ENCODE measurements around the gene FCN1.

The FCN1 gene

DNA sequence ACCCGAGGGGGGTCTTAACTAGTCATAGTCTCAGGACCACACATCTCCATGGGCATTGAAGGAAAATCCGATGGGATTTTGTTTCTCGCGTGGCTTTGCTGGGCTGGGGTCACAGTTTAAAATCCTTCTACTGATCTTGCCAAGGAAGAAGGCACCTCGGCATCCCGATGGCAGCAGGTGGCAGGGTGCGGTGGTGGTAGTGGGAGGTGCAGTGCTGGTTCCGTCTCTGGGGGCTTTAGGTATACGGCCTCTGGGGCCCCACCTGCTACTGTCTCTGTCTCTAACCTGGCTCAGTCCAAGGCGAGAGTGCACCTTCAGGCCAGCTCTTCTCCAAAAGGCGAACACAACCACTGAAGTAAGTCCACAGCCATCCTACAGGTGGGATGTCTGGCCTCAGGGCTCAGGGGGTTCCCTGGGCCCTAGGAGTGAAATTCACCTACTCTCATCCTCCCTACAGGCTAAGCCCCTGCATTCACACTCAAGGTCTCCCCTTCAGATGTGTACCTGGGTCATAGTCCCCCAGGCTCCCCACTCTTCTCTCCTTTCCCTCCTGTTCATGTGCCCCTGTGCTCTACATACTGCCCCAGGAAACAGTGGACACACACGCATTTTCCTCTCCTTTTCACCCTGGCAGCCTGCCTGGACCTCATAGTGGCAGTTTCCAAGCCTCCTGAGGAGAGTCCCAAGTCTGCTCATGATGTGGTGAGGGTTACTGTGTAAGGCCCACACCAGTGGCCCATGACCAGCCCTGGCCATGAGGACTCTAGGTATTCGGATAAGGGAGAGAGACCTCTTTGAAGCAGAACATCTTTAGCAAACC lies 37.8 kb downstream of the FCN1 start:
- DNase-seq (ENCODE audit: low read depth in 2 of 3, low spot score in 1 of 3) = no peak

DNA sequence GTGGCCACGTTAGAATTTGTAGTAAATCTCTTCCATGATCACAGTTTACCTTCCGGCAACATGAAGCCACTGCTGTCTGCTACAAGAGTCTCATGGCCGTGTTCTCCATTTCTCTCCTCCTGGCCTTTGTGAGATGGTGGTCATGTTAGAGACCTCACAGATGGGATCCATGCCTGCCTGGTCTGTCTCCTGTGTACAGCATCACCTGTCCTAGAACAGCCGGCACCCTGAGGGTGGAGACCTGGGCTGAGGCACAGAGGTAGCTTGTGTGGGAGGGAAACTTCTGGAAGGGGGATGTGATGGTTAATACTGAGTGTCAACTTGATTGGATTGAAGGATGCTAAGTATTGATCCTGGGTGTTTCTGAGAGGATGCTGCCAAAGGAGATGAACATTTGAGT lies 40.2 kb downstream of the FCN1 start:
- DNase-seq (ENCODE audit: low read depth in 2 of 3, low spot score in 1 of 3) = no peak

DNA sequence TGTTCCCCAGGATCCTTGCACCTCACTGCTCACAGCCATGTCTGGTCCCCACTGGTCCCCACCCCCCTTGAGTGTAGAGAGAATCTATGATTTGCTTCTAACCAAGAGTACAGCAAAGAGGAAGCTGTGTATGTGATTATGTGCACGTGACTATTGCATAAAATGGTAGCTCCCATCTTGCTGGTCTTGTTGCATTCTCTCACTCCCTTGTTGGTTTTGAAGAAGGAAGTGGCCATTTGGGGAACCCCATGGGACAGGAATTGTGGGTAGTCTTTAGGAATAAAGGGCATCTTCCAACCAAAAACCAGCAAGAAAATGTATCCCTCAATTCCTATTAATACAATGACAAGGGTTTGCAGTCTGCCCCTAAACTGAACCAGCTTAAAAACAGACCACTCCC lies 42.3 kb downstream of the FCN1 start:
- no peak for DNase-seq (ENCODE audit: low read depth in 2 of 3, low spot score in 1 of 3)

DNA sequence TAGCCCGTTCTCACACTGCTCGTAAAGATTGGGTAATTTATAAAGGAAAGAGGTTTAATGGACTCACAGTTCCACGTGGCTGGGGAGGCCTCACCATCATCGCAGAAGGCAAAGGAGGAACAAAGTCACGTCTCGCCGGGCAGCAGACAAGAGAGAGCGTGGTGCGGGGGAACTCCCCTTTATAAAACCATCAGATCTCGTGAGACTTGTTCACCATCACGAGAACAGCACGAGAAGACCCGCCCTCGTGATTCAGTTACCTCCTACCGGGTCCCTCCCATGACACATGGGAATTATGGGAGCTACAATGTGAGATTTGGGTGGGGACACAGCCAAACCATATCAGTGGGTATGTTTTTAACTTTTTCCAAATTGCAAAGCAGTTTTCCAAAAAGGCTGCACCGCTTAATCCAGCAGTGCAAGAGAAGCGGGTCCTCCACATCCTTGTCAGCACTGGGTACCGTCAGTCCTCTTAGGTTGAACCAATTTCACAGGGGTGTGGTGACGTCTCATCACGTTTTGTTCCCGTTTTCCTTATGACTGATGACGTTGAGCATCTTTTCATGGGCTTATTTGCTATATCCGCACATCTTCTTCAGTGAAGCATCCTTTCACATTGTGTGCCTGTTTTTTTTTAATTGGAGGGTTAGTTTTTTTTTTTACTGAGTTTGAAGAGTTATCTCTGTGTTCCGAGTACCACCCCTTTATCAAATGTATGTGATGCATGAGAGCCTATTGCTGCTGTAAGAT lies 45.1 kb downstream of the FCN1 start:
- no peak for DNase-seq (ENCODE audit: low read depth in 2 of 3, low spot score in 1 of 3)

DNA sequence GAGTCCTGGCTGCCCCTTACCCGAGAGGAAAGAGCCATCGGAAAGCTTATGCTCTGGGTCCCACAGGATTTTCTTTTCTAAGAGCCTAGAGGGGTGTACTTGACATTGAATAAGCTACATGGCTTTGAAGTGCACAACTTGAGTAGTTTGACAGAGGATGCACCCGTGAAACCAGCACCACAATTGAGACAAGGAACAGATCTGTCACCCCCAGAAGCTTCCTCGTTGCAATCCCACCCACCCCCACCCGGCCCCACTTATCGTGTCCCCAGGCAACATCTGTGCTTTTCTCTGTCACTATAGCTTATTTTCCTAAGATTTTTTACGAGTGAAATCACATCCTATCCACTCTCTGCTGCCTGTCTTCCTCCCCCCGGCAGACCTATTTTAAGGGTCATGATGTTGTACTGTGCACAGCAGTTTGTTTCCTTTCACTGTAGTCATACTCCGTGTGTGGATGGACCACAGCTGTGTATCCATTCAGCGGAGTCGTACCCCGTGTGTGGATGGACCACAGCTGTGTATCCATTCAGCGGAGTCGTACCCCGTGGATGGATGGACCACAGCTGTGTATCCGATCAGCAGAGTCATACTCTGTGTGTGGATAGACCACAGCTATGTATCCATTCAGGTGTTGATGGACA lies 45.9 kb downstream of the FCN1 start:
- DNase-seq (ENCODE audit: low read depth in 2 of 3, low spot score in 1 of 3) = no peak

DNA sequence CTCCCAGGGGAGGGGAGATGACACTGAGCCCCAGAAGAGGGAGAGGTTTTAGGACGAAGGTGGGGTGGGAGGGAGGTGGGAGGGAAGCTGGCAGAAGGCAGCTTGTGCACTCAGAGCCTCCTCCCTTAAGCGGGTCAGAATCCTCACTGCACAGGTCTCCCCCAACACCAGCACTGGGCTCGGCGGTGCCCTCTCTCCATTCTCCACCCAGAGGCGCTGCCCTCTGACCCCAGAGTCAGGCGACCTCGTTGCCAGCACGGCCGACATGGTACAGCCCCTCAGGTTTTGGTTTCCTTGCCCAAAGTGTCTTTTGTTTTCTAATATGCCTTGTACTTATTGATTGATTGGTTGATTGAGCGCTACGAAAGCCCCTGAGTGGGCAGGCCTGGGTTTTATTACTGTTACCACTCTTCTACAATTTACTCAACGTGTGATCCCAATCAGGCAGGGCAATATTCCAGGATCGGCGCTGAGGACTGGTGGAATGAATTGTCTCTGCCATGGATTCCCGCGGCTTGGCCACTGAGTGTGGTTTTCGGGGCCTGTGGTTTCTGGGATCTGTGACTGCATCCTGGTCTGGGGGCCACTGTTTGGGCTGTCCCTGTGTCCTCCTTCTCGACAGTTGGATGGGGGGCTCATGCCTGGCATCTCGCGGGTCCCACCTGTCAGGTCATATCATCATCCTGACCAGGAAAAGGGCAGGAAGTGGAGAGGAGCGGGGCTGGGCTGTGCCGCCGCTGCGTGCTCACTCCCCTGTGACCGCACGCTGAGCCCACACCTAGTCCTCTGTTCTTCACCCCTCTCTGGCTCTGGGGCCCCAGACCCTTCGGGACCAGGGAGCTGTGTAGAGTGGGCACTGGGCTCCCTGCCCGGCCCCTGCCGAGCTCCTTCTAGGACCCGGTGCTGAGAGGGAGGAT lies 46.7 kb downstream of the FCN1 start:
- no peak for DNase-seq (ENCODE audit: low read depth in 2 of 3, low spot score in 1 of 3)

DNA sequence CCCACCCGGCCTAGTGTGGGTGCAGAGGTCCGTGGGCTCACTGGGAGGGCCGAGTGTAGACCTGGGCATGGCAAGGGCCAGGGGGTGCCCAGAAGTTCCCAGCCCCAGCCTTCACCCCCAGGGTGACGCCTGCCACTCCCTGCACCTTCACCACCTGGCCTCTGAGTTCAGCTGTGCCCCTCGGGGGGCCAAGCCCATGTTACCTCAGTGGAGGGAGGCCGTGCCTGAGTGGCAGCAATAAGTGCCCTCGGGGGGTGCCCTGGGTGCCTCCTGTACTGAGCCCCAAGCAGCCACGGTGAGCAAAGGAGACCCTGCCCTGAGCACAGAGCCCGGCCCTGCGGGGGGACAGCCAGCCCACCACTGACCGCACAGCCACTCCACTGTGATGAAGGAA lies 47.4 kb downstream of the FCN1 start:
- DNase-seq (ENCODE audit: low read depth in 2 of 3, low spot score in 1 of 3) = no peak

DNA sequence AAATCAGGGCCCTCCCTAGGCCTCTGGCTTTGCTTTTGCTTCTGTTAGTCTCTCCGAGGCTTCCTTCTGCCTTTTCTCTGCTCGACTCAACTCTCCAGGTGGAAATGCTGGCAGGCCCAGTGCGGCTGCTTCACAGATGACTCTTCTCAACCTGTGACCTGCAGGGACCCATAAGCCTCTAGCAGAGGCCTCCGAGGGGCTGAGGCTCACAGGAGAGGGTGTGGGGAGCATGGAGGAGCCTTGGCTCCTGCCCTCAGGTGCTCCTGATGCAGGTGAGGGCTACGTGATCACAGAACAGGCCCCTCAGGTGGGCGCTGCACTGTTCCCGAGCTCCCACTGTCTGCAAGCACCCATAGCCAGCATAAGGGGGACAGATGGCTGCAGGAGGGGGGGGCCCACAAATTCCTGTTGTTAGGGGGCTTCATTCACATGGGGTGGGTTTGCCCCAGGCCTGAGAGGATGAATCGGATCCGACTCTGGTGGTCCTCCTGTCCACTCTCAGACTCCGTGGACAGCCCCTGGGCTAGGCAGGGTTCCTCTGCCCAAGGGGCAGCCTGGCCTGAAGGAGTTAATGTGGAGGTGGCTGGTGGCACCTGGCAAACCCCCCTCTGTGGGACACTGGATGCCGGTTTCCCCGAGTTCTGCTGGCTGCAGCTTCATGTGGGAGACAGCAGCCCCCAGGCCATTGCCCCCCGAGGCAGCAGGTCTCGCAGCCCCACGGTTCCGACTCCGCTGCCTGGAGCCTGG lies 48.0 kb downstream of the FCN1 start:
- no peak for DNase-seq (ENCODE audit: low read depth in 2 of 3, low spot score in 1 of 3)

DNA sequence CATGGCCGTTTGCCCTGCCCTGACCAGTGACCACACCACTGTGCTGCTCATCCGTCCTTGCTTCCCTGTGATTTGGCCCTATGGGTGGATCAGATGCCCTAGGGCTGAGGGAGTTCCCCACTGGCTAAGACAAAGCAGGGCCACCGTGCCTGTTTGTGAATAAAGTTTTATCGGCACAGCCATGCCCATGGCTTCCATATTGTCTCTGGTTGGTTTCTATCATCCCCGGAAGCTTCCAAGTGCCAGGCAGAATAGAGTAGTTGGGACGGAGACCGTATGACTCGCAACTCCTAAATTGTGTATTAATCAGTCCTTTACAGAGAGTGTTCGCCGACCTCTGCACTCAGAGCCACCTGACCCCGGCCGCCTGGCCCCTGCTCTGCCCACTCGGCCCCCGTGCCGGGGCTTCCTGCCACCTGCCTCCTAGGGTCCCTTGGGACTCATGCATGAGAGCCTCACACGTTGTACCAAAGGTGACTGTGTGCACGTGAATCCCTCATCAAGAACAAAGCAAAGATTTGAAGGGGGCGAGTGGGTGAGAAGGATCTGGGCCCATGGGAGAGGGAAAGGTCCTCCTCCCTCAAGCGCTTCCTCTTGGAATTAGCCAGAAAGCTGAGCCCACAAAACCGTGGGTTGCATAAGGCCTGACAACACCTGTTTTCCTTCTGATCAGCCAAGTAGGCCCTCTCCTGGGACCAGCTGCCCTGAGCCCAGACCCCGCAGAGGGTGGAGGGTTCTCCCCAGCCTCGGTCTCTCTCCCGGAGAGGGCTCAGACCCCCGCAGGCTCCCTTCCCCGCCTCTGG lies 48.8 kb downstream of the FCN1 start:
- DNase-seq (ENCODE audit: low read depth in 2 of 3, low spot score in 1 of 3) = no peak

DNA sequence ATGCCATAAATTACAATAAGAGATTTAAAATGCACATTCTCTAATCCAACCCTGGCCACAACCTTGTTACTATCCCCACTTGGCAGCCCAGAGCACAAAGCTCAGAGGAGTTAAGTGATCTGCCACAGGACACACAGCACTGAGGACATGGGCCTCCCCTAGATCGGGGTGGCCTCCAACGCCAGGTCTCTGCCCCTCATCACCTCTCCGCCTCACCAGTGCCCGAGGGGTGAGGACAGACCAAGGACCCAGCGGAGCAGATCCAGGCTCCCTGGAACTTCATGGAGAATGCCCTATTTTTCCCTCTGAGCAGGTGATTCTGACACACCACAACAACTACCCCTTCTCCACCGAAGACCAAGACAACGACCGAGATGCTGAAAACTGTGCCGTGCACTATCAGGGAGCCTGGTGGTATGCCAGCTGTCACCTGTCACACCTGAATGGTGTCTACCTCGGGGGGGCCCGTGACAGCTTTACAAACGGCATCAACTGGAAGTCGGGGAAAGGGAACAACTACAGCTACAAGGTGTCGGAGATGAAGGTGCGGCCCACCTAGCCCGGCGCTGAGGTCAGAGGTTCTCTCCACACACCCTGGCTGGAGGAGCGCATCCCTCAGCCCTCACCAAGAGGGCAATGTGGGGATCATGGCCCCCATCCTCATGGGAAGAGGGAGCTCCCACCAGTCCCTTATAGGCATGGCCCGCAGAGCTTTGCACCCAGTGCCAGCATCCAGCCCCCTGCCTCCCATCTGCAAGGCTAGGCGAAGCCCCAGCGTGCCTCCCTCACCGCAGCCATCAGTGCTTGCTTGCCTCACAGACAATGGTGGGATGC lies 49.6 kb downstream of the FCN1 start:
- no peak for DNase-seq (ENCODE audit: low read depth in 2 of 3, low spot score in 1 of 3)

DNA sequence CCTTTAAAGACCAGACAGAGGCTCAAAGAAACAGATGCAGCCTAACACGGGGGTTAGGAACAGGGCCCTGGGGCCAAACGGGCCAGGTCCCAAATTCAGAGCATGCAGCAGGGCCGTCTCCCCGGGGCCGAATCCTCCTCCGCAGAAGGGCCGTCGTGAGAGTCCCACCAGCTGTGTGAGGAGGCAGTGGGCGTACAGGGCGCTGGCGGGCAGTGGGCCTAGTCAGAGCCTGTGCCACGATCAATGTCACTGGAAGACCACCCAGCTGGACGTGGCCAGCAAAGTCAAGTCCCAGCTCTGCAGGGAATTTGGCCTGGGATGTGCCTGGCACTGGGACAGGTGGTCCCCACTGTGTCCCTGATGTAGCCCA lies 52.9 kb downstream of the FCN1 start:
- no peak for DNase-seq (ENCODE audit: low read depth in 2 of 3, low spot score in 1 of 3)

DNA sequence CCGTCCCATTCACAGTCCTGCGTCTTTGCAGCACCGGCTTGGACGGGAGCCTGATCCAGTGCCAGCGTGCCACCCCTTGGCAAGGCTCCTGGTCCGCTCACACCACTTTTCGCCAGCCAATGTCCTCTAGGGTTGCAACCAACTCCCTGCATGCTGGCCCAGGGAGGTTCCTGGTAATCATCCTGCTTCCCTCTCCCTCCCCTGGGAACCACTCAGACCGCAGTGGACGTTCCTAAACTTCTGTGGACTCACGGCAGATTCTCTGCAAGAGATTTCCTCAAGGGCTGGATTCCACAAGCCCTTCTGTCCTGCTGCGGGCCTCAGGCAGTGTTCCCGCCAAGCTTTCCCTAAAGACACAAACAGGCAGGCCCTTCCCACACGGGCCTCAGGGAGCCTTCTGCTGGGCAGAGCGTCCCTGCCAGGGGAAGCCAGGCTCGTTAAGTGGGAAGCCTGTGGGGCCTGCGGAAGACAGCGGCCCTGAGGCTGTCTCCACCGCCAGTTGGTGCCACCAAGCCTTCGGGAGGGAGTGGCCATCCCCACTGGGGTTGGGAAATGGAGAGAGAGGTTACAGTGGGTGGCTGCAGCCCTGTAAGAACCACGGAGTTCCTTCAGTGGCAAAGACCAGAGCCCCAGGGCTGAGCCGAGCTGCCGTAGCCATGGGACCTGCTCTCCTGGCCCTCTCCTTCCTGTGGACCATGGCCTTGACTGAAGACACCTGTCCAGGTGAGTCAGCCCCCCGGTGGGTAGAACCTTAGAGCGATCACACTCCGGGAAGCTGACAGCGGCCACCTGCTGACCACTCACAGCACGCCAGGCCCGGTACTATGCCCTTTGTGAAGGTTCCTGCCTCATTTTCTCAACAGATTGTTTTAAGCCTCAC lies 53.5 kb downstream of the FCN1 start:
- DNase-seq (ENCODE audit: low read depth in 2 of 3, low spot score in 1 of 3) = no peak

DNA sequence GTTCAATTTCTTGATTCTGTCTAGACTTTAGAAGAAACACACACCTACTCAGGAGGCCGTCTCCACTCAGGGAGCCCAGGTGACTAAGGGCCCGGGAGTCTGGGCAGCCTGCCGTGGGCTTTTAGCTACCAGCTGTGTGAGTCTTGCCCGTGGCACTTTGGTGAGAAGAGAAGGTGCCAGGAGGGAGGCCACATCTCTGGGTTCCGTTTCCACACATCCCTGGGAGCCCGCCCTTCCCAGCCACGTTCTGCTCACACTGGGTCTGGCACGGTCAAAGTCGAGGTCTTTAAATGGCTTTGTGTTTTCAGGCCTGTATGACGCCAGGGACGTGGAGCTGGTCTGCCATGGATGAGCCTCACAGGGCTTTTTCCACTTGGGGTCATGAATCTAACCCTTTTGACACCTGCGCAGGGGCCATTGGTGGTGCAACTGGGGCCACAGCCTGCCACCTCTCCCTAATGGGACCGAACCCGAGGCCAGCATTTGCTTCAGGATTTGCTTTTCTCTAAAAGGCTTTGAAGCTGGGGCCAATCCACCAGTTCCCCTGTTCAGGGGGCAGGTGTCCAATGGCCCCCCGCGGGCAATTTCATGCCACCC lies 54.3 kb downstream of the FCN1 start:
- DNase-seq (ENCODE audit: low read depth in 2 of 3, low spot score in 1 of 3) = no peak

DNA sequence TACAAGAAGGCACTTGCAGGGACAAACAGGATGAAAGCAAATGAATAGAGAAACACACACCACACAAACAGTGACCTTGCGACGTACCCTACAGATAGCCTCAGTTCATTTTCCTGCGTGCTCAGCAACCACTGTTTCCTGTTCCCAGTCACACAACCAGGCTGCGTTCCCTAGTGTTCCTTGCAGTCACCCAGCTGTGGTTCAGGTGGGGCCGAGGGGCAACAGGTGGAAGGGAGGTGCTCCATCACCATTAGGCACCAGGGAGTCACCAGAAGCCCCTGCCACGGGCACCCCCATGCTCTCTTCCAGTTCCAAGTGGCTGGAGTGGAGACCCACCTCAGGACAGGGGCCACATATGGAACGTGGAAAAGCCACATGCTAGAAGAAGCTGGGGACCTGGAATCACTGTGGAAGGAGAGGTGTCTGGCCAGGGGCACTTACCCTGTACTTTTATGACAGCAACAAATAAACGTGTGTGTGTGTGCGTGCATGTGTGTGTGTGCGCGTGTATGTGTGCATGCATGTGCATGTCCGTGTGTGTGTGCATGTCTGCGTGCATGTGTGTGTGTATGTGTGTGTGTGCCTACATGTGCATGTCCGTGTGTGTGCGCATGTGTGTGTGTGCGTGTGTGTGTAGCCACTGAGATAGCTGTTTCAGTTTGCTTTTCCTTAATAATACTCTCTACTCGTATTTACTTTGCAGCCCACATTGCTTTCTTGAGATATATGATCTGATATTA lies 55.9 kb downstream of the FCN1 start:
- DNase-seq (ENCODE audit: low read depth in 2 of 3, low spot score in 1 of 3) = no peak

DNA sequence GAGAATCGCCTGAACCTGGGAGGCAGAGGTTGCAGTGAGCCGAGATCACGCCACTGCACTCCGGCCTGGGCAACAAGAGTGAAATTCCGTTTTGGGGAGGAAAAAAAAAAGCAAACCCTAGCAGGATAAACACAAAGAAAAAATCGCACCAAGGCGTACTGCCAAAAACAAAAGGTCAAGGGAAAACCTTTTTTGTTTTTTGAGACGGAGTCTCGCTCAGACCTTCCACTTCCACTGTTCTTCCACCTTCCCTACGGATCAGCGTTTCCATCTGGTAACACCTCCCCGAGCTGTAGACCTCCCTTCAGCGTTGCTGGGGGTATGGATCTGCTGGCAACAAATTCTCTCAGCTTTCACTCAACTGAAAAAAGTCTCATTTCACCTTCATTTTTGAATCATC lies 57.2 kb downstream of the FCN1 start:
- no peak for DNase-seq (ENCODE audit: low read depth in 2 of 3, low spot score in 1 of 3)

DNA sequence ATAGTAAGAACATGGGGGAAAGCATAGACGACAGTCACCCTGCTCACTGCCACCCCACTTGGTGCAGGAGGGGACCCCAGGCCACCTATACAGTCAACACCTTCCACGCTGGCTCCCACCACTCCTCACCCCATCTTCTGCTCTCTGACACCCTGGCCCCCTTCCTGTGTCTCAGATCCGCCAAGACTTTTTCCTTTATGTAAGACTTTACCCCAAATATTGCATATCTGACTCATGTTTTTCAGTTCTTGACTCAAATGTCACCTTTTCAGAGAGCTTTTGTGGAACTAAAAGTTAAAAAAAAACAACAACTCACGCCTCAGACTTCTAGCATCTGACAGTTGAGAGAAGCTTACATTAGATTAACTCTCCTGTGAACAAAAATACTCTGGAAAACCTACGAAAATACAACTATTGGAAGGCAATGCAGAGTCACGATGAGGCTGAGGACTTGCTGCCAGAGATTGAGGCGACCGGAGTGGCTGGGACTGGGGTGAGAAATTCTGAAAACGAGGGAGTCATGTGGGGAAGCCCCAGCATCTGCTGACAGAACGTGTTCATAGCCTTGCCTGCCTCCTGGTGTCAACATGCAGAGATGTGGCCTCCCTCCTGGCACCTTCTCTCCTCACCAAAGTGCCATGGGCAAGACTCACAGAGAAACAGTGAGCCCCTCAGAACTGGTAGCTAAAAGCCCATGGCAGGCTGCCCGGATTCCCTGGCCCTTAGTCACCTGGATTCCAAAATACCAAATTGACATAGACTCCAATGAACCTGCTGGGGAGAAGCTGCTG lies 59.5 kb downstream of the FCN1 start:
- peak; percentile 38 to 47 (median 41) for DNase-seq (ENCODE audit: low read depth in 2 of 3, low spot score in 1 of 3)

Data from stimulated activated CD4-positive, alpha-beta T cell treated with anti-CD3 and anti-CD28 coated beads, Interleukin-12 subunit alpha, Interleukin-12 subunit beta, amount 100 ng/mL, for 48 hours (primary cell).